GM13976 (cell line): ENCODE measurements around the gene MRFAP1.
"Not testable (repeated sequence)": the region's sequence is repeated elsewhere in the genome, so short reads cannot be mapped to it uniquely, and the experiment has no call there.

Experiments used
- DNase-seq: peaks from one replicate; pipeline ENCODE4 v3.0.0; 2012; ENCODE audit warnings: low spot score
- in situ Hi-C: fragments of 300-500 bp; cut with MboI; formaldehyde crosslinking; loops from one replicate; pipeline ENCODE4 v1.12.0; 2022; ENCODE audit warnings: low sequenced_read_pairs, mixed read lengths, inconsistent platforms; ENCODE audit not compliant: unreplicated experiment
- TF ChIP-seq, protein P1 (sequence below): IDR thresholded peaks from 2 replicates; pipeline ENCODE4 v1.5.1; 2012; ENCODE audit warnings: borderline replicate concordance, mild to moderate bottlenecking; ENCODE audit not compliant: insufficient read depth; ENCODE audit errors: extremely low read depth, missing control alignments, control extremely low read depth

The MRFAP1 gene

GRCh38 chr4:6620891-6621555, 19.5 kb upstream of the MRFAP1 start:
- no peak for DNase-seq
- in situ Hi-C loops = no loop called here
- TF ChIP-seq, protein P1, sequence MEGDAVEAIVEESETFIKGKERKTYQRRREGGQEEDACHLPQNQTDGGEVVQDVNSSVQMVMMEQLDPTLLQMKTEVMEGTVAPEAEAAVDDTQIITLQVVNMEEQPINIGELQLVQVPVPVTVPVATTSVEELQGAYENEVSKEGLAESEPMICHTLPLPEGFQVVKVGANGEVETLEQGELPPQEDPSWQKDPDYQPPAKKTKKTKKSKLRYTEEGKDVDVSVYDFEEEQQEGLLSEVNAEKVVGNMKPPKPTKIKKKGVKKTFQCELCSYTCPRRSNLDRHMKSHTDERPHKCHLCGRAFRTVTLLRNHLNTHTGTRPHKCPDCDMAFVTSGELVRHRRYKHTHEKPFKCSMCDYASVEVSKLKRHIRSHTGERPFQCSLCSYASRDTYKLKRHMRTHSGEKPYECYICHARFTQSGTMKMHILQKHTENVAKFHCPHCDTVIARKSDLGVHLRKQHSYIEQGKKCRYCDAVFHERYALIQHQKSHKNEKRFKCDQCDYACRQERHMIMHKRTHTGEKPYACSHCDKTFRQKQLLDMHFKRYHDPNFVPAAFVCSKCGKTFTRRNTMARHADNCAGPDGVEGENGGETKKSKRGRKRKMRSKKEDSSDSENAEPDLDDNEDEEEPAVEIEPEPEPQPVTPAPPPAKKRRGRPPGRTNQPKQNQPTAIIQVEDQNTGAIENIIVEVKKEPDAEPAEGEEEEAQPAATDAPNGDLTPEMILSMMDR = no peak

GRCh38 chr4:6621556-6621927, 18.9 kb upstream of the MRFAP1 start:
- in situ Hi-C loops = no loop called here
- no peak for DNase-seq
- TF ChIP-seq, protein P1 = no peak

- DNase-seq = peak; percentile 14
- TF ChIP-seq, protein P1 = no peak
- in situ Hi-C loops = no loop called here
These were observed 17.7 kb upstream of the MRFAP1 start for GRCh38 chr4:6622744-6623143.

DNA sequence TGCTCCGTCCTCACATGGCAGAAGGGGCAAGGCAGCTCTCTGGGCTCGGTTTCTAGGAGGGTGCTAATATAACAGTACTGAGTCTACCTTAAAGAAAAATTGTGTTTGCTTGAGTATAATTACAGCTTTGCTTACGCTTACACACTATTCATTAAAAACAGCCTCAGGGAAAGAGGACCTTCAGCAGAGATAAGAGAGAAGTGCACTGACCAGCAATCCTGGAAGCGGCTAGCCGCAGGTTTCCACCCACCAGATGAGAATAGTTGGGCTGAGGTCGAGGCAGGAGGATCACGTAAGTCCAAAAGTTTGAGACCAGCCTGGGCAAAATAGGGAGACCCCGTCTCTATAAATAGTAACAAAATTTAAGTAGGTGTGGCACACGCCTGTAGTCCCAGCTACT, 15.2 kb upstream of the MRFAP1 start:
- in situ Hi-C loops = no loop called here
- no peak for DNase-seq
- TF ChIP-seq, protein P1 = no peak

DNA sequence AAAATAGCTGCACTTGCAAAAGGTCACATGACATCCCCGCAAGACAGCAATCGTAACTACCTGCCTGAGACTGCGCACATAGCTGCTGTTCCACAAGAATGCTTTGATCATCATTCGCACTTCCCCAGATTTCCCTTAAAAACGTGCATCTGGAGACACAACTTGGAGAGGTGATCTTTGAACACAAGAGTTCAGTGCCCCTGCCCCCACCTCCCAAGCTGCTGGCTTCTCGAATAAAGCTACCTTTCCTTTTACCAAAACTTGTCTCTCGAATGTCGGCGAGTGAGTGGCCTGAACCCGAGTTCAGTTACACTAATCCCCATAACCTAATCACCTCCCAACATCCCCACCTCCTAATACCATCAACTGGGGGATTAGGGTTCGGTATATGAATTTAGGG, 14.4 kb upstream of the MRFAP1 start:
- TF ChIP-seq, protein P1 = no peak
- in situ Hi-C loops = no loop called here
- no peak for DNase-seq

GRCh38 chr4:6627832-6628231, 12.7 kb upstream of the MRFAP1 start:
- DNase-seq = no peak
- TF ChIP-seq, protein P1 = no peak
- in situ Hi-C loops = no loop called here

DNA sequence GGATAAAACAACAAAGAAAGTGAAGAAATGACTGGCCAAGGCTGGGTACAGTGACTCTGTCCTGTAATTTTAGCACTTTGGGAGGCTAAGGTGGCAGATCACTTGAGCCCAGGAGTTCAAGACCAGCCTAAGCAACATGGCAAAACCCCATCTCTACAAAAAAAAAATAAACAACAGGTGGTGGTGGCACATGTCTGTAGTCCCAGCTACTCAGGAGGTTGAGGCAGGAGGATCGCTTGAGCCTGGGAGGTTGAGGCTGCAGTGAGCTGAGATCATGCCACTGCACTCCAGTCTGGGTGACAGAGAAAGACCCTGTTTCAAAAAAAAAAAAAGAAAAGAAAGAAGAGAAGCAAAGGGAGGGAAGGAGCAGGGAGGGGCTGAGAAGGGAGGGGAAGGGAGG, 12.0 kb upstream of the MRFAP1 start:
- in situ Hi-C loops, DNase-seq: not testable (repeated sequence)
